ENCODE results near the gene FGFRL1.
"Not testable (repeated sequence)": the region's sequence is repeated elsewhere in the genome, so short reads cannot be mapped to it uniquely, and the experiment has no call there.

FGFRL1 gene

DNA sequence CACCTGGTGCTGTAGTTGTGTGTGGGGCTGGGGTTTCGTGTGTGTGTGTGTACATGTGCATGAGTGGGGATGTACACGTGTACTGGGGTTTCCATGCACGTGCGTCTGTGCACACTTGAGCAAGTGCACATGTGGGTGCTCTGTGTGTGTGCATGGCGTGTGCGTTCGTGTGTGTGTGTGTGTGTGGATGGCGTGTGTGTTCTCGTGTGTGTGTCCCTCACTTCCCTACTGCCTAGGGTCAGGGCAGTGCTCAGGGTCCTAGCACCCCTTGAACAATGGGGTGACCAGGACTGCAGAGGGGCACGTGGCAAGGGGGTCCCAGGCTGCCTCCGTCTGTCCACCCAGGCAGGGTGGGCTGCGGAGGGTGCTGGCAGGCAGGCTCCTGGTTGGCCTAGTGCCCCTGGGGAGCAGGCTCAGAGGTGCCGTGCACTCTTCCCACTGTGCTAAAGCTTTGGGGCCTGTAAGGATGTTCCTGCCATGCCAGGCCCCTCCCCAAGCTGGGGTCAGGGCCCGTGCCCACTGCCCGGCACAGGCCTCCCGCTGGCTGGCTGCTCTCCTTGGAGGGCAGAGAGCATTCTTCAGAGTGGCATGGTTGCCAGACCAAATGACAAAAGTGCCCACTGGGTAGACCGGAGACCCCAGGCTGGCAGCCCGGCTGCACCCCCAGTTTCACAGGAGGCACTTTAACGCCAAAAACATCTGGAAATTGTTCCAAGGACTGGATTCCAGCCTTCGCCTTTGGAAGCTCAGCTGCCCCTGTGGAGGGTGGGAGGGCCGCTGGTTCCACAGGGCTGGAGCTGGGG is 29.1 kb downstream of the FGFRL1 start:
- DNase-seq (ENCODE audit: low read depth) = no peak

GRCh38 chr4:1041147-1041935 is 29.9 kb downstream of the FGFRL1 start:
- no peak for DNase-seq (ENCODE audit: low read depth)

DNA sequence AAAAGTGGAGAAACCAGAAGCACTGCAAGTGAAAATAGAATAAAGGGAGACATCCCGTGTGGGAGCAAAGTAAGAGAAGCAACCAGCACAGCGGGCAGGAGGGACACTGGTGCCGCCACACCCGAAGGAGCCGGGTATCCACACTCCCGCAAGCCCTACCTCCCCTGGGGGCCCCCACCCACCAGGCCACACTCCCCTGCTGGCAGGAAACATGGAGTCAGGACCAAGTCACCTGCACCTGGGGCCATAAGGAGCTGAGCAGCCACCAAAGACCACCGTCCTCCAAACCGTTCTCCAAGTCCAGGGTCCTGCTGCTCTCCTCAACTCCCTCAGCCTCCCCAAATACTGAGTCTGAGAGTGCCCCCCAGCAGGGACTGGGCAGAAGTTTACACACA is 30.5 kb downstream of the FGFRL1 start:
- DNase-seq (ENCODE audit: low read depth) = no peak

DNA sequence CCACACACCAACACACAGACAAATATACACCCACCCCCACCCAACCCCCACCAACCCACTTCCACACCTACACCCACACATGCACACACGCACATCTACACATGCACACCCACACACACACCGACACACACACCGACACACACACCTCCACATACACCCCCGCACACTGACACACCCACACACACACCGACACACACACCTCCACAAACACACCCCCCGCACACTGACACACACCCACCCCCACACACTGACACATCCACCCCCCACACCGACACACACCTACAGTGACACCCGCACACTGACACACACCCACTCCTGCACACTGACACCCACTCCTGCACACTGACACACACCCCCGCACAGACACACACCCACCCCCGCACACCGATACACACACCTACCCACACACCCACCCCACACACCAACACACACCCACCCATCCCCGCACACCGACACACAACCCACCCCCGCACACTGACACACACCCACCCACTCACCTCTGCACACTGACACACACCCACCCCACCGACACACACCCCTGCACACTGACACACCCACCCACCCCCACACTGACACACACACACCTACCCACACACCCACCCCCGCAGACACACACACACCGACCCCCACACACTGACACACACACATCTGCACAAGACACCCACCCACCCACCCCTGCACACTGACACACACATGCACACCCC is 31.1 kb downstream of the FGFRL1 start:
- no peak for DNase-seq (ENCODE audit: low read depth)

DNA sequence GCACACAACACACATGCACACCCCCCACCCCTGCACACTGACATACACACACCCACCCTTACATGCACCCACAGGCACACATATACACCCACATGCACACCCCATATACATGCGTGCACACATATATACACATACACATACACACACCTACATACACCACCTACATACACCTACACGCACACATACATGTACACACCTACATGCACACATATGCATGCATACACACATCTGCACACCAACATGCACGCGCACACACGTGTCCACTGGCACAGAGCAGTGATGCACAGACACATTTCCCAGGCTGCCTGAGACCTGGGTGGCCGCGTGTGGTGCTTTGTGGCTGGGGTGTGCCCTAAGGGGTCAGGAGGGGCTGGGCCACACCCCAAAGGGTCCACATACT is 31.7 kb downstream of the FGFRL1 start:
- no peak for DNase-seq (ENCODE audit: low read depth)

DNA sequence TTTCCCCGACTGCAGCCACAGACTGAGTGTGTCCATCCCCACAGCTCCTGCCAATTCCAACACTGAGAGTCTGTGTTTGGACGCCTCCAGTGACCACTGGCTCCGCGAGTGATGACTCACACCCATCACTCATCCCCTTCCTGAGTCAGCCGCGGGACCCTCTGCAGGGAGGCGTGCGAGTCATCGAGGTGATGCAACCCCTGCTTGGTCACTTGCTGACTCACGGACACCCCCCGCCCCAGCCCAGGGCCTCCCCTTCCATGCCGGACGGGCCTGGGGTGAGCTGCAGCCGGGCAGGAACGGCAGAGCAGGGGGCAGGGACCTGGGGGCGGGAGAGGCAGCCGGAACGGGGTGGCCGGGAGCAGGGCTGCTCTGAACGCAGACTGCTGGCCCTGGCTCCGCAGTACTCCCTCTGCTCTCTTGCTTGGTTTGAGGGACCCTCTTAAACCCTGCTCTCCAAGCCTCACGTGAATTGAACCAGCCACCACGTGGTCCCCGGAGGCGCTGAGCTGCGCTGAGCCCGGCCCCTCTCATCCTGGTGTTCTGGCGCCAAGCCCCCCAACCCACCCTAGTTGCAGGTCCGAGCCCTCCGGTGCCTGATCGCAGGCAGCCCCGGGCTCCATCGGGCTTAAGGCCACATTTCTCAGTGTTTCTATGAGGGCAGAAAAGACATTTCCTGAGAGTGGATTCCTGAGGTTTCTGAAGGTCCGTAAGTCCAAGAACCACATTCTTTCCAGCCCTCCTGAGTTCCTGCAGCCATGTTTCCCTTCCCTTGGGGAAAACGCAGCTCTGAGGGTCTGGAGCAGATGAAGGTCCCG is 32.4 kb downstream of the FGFRL1 start:
- DNase-seq (ENCODE audit: low read depth) = peak; percentile 54

DNA sequence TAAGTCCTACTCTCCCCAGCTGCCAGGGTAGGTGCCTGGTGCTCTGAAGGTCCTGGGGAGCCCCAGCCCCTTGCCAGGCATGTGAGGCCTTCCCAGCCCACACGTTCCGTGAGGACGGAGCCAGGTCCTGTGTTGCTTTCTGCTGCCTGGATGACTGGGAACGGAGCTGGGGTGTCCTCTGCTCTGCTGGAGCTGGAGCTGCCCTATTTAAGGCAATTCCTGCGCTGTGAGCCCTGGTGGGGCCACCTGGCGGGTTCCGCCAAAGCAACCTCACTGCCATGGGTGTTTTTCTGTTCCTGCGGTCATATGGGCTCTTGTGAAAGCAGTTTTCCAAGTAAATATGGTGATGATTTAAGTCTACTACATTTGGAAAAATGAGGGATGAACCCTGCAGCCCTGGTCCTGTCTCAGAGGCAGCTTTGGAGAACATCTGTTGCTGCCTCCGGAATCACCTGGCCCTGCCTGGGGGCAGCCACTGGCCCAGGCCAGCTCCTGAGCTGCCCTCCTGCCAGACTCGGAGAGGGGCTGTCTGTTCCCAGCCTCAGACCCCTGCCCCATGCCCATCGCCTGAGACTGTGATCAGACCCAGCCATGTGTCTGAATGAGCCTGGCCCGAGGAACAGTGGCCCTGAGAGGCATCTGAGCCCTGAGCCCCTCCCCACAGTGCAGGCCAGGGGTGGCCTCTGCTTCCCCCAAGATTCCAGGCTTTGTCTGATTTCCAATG is 33.2 kb downstream of the FGFRL1 start:
- DNase-seq (ENCODE audit: low read depth) = no peak

- DNase-seq (ENCODE audit: low read depth) = no peak
Observed at GRCh38 chr4:1045193-1045594, 33.8 kb downstream of the FGFRL1 start.

DNA sequence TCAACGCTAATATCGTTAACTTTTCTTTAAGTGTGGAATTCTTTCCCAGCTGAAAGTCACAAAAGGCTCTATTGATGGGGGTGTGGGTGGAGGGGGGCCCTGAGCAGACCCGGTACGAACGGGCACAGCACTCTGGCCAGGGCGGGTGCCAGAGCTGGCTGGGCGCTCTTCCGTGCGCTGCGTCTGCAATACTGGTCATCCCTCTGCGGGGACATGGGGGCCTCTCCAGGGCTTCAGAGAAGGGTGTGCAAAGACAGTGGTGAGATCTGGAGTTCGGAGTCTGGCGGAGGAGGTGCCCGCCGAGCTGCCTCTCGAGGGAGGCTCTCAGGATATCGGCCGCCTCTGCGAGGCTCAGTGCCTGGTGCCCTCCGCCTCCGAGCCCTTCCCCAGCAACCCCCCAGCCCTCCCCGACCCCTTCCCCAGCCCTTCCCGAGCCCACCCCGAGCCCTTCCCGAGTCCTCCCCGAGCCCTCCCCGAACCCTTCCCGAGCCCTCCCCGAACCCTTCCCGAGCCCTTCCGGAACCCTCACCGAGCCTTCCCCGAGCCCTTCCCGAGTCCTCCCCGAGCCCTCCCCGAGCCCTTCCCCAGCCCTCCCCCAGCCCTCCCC is 34.3 kb downstream of the FGFRL1 start:
- no peak for DNase-seq (ENCODE audit: low read depth)

DNA sequence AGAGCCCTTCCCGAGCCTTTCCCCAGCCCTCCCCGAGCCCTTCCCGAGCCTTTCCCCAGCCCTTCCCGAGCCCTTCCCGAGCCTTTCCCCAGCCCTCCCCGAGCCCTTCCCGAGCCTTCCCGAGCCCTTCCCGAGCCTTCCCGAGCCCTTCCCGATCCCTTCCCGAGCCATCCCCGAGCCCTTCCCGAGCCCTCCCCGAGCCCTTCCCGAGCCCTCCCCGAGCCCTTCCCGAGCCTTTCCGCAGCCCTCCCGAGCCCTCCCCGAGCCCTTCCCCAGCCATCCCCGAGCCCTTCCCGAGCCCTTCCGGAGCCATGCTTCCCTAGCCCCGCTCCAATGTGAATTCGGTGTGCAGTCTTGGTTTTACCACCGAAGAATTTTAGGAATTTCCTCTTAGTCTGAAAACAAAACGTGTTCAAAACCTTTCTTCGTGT is 35.2 kb downstream of the FGFRL1 start:
- not testable (repeated sequence) for DNase-seq (ENCODE audit: low read depth)

DNA sequence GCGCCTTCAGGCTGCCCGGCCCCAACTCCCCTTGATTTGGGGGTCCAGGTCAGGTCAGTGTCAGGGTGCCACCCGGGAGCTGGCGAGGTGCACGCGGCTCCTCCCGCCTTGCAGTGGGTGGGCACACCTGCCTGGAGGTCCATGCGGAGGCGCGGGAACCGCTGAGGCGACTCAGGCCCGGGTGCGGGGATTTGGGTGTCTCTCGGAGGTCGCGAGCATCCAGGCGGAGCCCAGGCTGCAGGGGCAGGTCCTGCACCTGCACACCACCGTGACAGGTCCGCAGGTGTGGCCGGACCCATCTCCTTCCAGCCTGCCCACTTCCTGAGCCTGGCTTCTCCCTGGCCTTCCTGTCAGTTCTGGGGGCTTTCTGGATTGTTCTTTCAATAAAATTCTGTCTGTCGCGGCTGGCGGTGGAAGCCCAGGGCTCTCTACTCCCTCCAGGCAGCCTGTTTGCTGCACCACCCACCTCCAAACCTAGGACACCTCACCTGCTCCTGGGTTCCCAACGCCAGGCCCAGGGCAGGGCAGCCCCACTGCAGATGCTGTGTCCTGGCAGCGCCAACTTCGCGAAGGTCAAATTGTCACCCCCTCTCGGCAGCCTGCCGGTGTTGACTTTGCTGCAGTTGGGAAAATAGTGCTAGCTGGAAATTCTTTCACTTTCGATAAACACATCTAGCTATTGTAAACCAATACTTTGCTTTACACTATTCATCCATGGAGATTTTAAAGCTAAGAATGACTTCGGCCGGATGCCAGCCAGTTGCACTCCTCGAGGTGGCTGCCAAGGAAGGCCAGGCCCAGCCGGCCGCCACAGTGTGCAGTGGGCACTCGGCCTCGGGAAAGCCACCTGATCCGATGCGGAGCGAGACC is 35.9 kb downstream of the FGFRL1 start:
- DNase-seq (ENCODE audit: low read depth) = no peak

GRCh38 chr4:1047976-1048772 is 36.7 kb downstream of the FGFRL1 start:
- no peak for DNase-seq (ENCODE audit: low read depth)

- no peak for DNase-seq (ENCODE audit: low read depth)
Observed at GRCh38 chr4:1048773-1049590, 37.6 kb downstream of the FGFRL1 start.

DNA sequence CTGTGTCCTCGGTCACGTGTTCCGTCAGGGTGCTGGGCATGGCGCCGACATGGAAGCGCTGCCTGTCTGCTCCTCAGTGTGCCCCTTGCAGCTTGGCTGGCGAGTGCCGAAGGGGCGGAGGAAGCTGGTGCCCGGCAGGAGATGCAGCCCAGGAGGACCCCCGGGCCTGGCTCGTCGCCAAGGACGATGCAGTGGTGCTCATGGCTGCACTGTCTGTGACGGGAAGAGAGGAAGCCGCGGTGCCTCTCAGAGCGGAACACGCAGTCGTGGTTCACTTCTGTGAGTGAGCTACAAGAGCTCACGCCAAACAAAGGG is 38.1 kb downstream of the FGFRL1 start:
- no peak for DNase-seq (ENCODE audit: low read depth)

DNA sequence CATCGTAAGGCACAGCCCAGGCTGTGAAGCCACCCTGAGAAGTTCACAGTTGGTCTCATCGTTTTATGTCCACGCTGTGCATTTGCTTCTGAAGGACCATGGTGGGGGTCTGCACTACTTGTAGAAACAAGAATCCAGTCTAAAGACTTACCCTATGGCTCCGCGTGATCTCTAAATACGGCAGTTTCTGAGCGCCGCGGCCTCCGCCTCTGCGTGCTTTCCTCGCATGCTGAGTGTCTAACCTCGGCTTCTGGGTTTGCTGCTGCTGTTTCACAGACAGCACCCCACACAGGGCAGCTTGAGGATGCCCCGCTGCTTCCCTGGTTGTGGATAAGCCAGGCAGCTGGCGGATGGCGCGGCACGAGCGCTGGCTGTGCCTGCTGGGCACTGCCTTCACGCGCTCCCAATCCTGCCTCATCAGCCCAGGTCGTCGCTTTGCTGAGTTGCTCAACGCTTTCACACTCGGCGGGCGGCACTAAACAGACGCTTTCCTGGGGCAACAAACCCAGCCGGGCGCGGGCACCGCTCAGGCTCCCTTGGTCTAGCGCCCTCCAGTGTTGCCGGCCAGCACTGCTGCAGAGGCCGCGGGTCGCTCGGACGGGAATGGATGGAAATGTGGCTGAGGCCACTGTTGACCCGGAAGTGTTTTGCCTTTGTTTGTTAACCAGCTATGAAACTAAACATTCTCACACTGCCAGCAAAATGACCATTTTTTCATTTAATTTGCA is 39.2 kb downstream of the FGFRL1 start:
- DNase-seq (ENCODE audit: low read depth) = no peak

DNA sequence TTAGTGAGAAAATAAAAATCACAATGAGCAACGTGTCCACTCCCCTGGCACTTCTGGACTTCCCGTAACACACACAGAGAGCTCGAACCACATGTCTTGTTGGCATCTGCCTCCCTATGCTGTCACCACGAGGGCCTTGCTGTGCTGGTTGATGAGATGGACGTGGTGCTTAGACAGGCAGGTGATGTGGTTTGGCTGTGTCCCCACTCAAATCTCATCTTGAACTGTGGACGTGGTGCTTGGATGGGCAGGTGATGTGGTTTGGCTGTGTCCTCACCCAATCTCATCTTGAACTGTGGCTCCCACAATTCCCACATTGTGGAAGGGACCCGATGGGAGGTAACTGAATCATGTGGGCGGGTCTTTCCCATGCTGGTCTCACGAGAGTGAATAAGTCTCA is 40.0 kb downstream of the FGFRL1 start:
- DNase-seq (ENCODE audit: low read depth) = no peak

- DNase-seq (ENCODE audit: low read depth) = no peak
Observed at GRCh38 chr4:1052231-1052671, 40.8 kb downstream of the FGFRL1 start.
